GM19463 (cell line): Measurements from ENCODE around the gene UNC13A.

Source experiments
- ATAC-seq: cut with Tn5 transposase; IDR thresholded peaks from one replicate; pipeline ENCODE4 v1.9.1; 2021; ENCODE audit warnings: mild to moderate bottlenecking, moderate library complexity; ENCODE audit not compliant: unreplicated experiment

UNC13A gene

GRCh38 chr19:17632577-17632976 is 55.6 kb downstream of the UNC13A start:
- ATAC-seq: no peak

DNA sequence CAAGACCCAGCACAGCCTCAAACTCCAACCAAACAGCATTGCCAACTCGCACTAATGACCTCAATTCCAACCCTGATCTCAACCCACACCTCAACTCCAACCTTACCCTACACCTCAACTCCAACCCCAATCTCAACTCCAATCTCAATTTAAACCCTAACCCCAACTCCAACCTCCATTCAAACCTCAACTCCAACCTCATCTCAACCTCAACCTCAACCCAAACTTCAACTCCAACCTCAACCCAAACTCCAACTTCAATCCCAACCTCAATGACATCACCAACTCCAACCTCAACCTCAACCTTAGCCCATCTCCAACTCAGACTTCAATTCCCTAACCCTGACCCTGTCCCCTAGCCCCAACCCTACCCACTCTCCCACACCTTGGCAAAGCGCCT is 58.4 kb downstream of the UNC13A start:
- no peak for ATAC-seq

- no peak for ATAC-seq
Observed at GRCh38 chr19:17627921-17628320, 60.2 kb downstream of the UNC13A start.

DNA sequence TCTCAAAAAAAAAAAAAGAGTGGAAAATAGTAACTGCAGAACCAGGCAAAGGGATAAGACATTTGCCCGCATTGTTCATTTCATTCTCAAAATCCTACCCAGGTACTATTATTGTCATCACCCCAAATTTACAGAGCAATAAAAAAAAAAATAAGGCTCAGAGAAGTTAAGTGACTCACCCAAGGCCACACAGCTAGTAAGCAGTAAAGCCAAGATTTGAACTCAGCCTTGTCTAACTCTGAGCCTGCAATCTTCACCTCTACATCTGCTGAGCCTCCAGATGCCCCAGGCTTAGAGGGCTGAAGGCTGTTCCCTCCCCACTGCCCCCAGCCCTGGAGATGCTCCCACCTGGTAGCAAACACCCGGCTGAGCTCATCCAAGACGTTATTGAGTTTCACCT is 61.0 kb downstream of the UNC13A start:
- no peak for ATAC-seq

DNA sequence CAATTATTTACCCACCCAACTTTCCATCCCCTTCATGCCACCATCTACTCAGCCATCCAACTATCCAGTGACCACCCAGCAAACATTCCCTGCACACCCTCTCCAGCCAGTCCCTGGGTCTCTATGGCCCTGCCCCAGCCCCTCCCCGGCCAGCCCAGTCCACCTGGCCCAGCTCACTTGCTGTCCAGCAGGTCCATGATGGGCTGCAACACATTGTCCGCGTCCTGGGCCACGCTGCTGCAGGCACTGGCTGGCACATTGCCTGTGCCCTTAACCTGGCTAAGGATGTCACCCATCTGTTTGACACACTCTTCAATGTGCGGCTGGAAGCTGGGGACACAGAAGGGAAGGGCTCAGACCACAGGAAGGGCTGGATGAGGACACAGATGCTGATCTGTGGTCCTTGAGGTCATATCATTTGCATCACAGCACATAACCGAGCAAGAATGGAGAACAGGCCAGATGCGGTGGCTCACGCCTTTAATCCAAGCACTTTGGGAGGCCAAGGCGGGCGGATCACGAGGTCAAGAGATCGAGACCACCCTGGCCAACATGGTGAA is 61.6 kb downstream of the UNC13A start:
- no peak for ATAC-seq

DNA sequence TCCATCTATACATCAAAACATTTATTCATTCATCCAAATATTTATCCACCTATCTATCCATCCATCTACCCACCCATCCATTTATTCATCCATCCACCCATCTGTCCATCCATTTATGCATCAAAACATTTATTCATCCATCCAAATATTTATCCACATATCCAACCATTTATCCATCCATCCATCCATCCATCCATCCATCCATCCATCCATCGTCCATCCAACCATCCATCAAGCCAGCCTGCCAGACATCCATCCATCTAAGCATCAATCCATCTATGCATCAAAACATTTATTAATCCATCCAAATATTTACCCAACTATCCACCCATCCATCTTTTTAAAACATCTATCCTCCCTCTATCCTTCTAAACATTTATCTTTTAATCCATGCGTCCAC is 62.2 kb downstream of the UNC13A start:
- no peak for ATAC-seq

DNA sequence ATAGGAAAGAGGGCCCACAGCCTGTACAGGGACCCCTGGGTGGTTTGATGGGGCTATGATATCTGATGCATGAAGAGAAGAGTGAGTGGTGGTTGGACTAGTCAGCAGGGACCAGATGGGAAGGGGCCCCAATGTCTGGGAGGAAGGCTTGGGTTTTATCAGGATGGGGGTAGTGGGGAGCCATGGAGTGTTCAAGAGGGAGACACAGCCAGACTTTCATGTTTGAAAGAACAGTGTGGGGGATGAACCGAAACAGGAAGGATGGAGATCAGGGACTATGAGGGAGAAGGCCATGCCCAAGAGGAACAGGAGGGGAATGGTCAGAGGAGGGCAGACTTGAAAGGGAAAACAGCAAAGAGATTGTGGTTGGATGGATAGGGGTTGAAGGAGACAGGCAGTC is 63.1 kb downstream of the UNC13A start:
- no peak for ATAC-seq

- no peak for ATAC-seq
Observed at GRCh38 chr19:17624314-17624991, 63.7 kb downstream of the UNC13A start.

DNA sequence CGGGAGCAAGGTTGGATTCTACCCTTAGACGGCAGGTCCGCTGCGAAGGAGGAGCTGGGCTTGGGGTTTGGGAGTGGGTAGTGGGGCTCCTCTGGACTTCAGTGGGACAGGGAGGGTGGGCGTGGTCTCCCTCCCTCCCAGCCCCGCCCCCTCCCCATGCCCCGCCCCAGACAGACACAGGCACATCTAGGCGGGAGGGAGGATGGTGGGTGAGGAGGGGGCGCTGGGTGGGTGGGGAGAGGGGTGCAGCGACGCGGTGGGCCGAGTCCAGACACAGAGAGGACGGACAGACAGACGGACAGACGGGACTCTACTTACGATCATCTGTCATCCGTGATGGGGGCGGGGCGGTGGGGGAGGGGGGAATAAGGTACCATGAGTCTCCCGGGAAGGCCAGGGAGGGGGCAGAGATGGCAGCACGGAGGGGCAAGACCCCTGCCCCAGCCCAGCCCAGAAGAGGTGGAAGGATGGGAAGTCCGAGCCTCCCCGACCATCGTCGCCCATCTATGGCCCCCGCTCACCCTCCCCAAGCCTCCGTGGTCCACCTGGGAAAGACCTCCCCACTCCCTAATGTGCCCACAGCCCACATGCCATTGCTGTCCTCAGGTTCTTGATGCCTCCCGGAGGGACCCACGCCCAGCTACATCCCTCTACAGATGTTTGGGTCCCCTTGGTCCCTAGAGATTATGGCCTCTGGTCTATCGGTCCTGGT is 64.8 kb downstream of the UNC13A start:
- no peak for ATAC-seq

- no peak for ATAC-seq
Observed at GRCh38 chr19:17620696-17621095, 67.5 kb downstream of the UNC13A start.

DNA sequence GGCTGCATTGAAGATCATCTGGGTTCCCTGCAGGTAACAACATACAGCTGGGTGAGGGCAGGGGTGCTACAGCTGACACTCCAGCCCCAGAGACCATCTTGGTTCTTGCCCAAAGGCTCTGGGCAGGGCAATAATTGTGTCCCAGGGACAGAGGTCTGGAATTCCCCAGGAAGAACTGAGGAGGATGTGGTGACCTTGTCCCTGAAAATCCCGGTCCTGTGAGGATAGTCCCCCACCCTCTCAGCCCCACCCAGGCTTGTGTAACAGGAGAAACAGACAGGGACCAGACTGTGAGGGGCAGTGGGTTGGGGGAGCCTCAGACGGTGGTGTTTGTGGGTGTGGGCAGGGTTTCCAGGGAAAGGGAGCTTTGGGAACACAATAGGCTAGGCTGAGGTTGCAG is 69.2 kb downstream of the UNC13A start:
- no peak for ATAC-seq

DNA sequence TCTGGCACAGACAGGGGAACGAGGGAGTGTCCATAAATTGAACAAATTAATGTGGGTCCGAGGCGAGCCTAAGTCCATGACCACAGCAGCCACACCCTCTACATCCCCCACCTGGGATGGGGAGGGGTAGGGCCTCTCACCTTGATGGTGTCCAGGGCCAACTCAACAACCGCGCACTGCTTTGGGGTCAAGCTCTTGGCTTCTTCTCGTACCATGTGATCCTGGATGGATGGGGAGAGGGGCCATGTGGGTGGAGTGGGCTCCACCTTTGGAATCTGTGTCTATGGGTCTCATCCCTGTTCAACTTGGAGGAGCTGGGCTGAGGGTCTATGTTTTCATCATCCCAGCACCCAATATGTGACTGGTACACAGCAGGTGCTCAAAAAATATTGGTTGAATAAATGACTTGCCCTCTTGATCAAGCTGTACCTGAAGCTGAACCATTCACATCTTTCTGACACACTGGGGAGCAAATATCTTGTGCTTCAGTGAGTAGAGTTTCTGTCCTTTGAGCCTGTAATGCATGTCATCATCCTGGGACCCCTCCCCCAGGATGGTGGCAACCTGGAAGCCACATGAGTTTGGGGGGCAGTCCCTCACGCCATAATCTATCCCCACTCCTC is 69.8 kb downstream of the UNC13A start:
- ATAC-seq: no peak

DNA sequence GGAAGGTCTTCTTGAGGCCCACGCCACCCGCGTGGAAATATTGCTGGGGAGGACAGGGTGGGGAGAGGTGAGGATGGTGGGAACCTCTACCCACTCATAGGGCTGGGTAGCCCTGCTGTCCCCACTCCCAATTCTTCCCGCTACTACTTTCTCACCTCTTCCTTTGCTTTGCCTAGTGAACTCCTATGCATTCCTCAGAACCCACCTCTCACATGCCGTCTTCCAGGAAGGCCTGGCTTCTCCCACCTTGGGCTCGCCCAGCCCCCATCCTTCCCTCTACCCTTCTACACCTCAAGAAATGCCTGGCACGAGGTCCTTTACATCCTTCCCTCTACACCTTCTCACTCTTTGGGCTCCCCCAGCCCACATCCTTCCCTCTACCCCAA is 70.4 kb downstream of the UNC13A start:
- no peak for ATAC-seq

GRCh38 chr19:17616961-17617806 is 71.0 kb downstream of the UNC13A start:
- ATAC-seq: no peak

DNA sequence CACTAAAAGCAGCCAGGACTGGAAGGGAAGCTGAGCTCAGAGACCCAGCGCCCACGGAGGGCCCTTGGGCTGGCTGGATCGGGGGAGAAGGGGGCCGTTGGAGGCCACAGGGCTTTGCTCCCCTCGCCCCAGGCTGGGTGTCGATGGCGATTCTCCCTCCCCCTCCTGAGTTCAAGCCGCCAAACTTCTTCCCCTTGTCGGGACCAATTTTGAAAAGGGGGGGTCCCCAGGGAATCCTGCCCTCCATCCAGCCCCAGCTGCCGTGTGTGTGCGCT is 71.5 kb downstream of the UNC13A start:
- no peak for ATAC-seq

DNA sequence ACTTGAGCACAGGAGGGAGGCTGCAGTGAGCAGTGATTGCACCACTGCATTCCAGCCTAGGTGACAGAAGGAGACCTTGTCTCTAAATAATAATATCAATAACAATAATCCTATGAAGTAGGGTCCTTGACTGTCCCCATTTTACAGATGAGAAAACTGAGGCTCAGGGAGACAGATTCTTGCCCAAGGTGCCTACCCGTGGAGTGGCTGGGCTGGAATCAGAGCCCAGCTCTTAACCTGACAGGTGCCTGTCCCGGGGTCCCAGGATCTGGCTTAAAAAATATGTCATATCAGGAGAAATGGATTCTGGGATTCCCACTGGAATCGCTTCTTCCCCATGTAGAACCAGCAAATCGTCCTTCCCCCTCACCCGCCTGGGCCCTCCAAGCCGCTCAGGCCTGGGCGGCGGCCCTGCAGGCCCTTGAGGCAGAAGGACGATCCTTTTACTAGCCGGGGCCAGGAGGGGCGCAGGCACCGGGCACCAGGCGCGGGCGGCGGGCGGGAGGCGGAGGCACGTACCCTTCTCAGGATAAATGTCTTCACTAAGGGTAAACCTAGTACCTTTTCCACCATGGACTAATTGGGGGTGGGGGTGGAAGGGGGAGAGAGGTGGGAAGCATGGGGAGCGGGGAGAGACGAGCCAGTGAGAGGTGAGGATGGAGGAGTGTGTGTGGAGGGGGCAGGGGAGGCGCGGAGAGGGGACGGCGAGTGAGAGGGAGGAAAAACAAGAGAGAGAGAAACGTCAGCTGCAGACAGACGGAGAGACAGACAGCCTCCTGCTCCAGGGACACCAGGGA is 72.1 kb downstream of the UNC13A start:
- ATAC-seq: no peak

DNA sequence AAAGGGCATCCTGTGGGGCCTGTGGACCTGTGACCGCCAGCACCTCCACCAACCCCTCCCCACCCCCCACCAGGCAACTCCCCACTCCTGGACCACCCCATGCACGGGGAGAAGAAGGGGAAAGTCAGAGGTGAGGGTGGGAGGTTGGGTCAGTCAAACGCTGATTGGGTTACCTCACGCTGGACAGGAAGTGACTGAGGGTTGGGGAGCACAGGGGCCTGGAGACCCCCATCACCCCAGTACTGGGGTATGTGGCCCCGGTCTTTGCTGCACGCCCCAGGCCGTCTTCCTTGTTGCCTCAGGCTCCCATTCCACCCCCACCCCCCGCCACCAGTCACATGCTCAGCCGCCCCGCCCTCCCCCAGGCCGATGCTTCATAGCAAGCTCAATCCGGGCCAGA is 73.7 kb downstream of the UNC13A start:
- ATAC-seq: no peak

DNA sequence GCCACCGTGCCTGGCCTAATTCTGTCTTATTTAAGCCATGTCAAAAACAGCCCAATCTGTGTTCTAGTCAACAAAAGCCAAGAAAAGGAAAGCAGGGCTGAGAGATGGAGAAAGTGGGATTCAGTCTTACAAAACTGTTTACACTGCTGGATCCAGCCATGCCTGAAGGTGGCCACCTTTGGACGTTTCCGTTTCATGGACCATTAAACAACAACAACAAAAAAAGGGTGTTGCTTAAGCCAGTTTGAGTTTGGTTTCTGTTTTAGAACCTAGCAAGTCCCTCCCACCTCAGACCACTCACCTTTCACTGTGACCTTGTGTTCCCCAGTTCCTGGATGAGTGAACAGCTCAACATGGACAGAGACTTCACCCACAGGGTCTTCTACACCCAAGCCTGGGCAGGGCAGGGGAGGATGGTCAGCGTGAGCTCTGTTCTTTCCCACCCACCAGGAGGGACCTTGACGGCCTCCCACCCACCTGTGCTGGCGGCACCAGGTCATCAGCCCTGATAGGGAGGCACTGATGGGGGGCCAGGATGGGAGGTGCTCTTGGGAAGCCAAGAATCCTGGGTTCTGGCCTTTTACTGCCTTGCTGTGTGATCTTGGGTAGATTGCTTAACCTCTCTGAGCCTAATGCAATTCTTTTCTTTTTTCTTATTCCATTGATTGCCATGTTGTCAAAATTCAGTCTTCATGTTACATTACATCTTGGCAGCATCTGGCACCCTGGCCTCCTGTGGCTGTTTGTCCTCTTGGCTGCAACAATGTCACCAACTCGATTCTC is 76.5 kb downstream of the UNC13A start:
- ATAC-seq: no peak

- ATAC-seq: no peak
Observed at GRCh38 chr19:17610384-17610783, 77.8 kb downstream of the UNC13A start.

GRCh38 chr19:17607936-17608335 is 80.2 kb downstream of the UNC13A start:
- no peak for ATAC-seq
